GM18867 (cell line): ENCODE results near the gene NCAM2.
A peak's percentile ranks its signal among the peaks of the same experiment; 100 is the strongest.
"Not testable (repeated sequence)": the region's sequence is repeated elsewhere in the genome, so short reads cannot be mapped to it uniquely, and the experiment has no call there.

Experiments used
- ATAC-seq: cut with Tn5 transposase; IDR thresholded peaks from one replicate; pipeline ENCODE4 v1.9.1; 2021; ENCODE audit warnings: mild to moderate bottlenecking, moderate library complexity; ENCODE audit not compliant: unreplicated experiment

Gene NCAM2

DNA sequence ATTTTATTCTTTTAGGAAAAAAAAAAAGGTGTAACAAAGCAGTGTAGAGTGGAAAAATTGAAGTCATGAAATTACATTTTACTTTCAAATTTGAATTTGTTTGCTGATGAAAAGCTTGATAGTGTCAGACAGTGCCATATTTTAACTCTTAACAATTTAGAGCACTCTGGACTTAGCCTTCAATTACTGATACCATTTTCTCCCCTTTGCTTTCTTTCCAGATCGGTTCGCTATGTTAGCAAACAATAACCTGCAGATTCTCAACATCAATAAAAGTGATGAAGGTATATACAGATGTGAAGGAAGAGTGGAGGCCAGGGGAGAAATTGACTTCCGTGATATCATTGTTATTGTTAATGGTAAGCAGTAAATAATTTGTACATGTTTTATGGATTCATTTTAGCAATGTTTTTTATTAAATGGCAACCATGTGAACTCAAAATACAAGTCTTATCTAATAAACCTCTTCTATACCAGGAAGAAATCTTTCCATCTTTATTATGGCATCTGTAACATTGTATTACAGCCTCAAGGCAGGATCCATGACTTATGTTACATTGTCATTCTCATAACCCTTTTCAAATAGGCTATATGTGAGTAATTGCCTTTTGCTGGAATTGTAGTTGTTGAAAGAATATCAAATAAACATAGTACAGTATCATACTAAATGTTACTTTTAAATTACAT, 293.8 kb downstream of the NCAM2 start:
- no peak for ATAC-seq

DNA sequence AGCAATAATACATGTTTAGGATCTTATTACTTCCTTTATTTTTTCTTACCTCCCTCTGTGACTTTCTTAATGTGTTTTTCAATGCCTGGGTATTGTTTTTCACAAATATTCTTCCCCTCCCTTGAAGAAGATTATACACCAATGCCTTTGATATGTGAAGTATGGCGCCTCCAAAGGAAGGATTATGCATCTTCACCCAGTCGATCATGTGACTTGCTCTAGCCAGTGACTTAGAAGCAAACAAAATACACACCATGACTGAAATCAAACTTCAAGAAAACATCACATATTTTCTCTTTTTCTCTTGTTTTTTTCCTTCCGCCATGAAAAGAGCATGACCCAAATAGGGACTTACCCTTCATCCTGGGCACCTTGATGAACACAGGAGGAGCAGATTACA, 297.1 kb downstream of the NCAM2 start:
- ATAC-seq: no peak

DNA sequence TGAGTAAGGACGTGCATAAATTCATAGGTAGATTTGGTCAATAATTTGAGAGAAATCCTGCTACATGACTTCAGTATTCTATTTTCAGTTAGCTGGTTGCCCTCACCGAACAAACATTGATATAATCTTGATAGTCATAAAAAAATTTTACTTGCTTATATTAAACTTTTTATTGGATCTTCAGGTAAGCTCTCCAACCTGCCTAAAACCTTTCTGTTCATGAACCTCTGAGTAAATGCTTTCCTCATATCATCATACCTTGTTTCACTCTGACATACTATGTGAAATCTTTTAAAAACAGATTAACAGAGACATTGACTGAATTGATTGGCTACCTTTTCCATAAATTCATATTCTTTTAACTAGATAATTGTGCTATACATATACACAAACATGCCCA, 299.0 kb downstream of the NCAM2 start:
- ATAC-seq: no peak

DNA sequence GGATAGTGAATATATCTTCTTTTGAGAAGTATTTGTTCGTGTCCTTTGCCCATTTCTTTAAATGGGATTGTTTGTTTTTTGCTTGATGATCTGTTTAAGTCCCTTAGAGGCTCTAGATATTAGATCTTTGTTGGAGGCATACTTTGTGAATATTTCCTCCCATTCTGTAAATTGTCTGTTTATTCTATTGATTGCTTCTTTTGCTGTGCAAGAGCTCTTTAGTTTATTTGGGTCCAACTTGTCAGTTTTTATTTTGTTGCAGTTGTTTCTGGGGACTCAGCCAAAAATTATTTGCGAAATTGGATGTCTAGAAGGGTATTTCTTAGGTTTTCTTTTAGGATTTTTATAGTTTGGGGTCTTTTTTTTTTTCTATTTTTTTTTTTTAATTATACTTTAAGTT, 302.8 kb downstream of the NCAM2 start:
- ATAC-seq: no peak

DNA sequence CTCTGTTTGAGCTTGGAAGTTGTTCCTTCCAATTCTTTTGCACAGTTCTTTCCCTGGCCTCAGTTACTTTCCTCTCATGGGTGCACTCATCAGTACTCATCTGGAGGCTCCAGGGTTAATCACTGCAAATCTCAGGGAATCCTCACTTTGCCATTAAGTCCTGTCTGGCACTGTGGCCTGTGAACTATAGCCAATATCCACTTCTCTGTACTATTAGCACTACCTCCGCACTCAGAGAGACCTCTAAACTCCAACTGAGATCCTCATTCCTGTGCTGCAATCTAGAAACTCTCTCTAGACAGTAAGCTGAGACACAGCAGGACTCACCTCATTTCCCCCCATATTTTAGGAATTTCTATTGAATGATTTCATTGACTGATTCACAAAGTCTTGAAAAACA, 311.3 kb downstream of the NCAM2 start:
- ATAC-seq: no peak

DNA sequence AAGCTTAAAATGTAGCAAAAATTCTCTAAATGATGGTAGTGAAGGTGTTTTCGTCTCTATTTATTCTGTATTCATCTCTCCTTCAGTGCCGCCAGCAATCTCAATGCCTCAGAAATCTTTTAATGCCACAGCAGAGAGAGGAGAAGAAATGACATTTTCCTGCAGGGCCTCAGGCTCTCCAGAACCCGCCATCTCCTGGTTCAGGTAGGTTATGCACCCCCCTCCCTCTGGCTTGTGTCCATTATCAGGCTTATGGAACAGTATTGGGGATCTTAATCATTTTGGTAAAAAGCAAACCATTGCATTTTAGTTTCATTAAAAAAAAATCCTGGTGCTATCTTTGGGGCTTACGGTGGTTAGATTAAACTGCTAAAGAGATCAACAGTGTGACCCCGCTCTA, 326.1 kb downstream of the NCAM2 start:
- no peak for ATAC-seq

DNA sequence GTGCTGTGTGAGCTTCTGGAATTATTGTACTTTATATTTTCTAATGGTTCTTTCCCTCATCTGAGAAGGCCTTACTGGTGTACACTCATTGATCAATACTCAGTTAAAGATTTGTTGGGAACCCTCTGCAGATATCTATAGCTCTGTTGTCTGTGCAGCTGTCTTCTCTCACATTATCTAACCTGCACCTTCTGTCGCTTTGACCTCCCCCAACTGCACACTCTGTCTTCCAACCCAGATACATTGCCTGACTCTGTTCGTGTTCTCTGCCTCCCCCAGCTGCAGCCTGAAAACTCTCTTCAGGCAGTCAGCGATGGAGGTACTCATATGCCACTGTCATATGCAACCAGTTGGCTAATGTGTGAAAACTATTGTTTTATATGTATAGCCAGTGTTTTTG, 334.3 kb downstream of the NCAM2 start:
- ATAC-seq: no peak

DNA sequence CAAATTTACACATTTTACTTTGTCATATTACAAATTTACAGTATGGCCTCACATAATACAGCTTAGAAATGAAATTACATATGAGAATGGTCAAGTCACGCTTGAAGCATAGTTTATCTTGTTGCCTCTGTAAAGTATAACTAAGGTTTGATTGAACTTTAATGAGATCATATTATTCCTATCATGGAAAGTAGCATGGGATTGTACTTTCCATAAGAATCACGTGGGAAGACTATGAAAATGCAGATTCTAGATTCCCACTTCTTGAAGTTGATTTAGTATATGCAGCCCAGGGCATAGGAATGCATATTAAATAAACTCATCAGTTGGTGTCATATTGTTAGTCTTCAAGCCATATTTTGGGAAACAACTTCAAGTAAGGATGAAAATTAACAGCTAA, 342.8 kb downstream of the NCAM2 start:
- no peak for ATAC-seq

DNA sequence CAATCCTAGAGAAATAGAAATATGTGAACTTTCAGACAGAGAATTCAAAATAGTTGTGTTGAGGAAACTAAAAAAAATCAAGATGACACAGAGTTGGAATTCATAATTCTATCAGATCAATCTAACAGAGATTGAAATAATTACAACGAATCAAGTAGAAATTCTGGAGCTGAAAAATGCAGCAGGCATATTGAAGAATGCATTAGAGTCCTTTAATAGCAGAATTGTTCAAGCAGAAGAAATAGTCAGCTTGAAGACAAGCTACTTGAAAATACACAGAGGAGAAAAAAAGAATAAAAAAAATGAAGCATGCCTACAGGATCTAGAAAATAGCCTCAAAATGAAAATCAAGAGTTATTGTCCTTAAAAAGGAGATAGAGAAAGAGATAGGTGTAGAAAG, 347.1 kb downstream of the NCAM2 start:
- ATAC-seq: no peak

DNA sequence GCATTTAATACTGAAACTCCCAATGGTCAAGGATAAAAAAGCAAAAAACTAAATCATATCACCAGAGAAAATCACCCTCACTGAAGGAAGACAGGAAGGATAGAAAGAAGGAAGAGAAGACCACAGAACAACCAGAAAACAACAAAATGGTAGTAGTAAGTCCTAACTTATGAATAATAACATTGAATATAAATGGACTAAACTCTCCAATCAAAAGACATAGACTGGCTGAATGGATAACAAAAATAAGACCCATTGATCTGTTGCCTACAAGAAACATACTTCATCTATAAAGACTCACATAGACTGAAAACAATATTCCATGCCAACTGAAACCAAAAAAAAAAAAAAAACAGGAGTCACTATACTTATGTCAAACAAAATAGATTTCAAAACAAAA, 347.7 kb downstream of the NCAM2 start:
- no peak for ATAC-seq

DNA sequence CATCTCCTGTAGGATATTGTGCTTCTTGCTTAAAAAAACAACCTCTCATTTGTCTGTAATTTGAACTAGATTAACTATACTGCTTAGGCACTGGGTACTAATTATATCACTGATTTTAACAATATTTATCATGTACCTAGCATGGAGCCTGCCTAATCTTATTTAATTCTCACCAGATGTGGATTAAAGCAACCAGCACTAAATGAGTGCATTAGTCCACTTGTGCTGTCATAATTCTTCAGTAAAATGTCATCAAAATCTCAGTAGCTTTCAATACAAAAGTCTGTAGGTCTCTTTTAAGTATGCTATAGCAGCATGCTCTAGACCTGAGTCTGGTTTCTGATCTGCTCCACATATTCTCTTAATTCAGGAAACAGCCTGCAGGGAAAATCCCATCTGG, 368.1 kb downstream of the NCAM2 start:
- ATAC-seq: no peak

DNA sequence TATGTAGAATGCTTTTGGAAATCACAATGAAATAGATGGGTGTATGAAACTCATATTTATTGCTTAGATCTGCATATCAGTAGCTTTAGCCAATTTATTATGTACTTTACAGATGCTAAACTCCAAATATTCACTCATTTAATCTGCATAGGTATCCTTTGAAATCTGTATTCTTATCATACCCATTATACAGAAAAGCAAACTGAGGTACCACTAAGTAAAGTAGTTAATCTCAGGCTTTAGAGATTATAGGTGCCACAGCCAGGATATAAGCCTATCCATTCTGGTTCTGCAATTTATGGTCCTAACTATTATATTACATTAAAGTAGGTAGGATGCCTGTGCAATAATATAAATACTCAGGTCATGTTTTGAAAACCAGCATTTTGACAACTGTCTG, 369.4 kb downstream of the NCAM2 start:
- no peak for ATAC-seq

DNA sequence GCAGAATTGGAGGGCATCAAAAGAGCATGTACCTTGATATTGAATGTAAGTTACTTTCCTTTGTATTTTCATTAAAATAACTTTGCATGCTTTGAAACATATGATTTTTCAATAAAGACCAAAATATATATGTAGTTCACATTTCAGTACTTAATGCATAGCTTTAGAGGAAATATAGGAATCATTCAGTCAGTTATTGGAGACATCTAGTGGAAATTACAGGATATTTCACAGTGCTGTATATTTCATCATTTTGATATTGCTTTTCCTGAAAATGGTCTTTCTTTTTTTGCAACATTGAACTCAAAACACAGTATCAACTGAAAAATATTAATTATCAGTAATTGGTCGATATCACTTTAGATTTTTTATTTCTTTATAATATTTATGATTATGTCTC, 375.8 kb downstream of the NCAM2 start:
- ATAC-seq: no peak

DNA sequence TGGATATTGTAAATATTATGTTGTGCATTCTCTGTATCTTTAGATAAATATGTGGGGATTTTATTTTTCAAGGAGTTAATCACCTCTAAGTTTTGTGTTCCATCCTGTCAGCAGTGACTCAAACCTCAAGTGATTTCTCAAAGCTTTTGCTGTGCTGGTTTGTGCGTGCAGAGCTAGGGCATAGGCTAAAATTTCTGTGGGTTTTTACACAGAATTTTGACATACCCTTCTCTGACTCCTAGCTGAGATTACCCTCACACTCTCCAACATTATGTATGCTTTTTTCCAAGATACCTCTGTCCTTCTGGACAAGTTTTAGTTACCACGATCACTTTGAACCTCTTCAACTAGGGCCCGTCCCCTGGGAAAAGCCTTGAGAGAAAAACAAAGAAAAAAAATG, 384.9 kb downstream of the NCAM2 start:
- no peak for ATAC-seq

DNA sequence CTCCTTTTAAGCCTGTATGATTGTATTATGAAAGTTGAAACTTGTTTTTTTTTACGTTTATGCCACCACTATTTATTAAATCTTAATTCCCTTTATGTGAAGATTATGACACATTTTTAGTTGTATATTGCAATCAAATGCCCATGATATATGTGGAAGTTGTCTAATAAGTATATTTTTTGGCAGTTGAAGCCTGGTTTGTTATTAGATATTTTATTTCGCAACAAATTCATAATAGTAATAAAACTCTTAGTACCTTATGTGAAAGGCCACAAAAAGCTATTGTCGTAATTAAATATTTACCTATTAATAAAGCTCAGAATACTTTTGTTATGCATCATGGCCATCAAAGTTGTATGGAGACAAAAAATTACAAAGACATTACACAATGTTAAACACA, 386.8 kb downstream of the NCAM2 start:
- ATAC-seq: no peak

DNA sequence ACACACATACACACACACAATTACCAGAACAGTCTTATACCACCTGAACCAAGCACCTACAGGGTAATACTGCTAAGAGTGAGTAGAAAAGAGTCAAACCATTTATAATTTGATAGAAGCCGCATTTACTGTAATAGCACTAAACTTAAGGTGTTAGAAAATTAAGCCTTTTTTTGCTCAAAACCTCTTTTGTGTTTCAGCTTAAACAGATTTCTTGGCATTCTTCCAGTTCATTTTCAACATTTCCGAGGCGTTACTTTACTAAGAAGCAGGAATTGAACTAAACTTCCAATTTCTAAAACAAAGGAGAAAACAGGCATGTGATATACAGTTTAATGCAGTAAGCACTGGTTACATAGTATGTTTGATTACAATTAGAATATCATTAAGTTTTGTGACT, 387.2 kb downstream of the NCAM2 start:
- no peak for ATAC-seq

DNA sequence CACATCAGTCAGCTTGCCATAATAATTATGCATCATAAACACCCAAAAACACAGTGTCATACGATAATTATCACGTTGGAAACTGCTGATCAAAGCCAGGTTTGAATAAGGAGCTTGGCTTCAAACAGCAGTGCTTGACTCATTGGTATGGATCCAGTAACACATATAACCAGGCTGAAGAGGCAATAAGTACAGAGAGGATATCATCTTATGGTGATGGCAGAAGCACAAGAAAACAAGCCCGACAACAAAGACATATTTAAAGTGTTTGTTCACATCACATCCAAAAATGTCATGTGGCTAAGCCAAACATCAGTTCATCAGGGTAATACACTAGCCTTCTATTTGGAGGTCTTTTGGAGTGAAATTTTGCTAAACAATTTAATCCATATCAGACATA, 389.7 kb downstream of the NCAM2 start:
- no peak for ATAC-seq

DNA sequence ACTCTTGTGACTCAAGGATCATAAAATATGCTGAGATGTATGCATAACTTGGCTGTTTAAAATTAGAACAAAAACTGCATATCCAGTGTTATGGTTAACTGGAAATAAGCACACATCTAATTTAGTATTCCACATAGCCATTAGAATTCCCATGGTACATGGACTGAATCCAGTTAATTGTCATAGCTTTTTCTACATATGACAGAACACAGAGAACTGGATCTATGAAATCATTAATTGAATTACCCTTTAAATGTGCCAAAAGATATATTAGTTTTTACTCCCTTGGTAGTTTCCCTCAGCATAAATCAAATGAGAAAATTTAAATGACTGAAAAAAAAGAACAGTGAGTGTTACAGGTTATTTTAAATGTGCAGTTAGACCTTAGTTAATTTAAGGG, 395.9 kb downstream of the NCAM2 start:
- ATAC-seq: no peak

DNA sequence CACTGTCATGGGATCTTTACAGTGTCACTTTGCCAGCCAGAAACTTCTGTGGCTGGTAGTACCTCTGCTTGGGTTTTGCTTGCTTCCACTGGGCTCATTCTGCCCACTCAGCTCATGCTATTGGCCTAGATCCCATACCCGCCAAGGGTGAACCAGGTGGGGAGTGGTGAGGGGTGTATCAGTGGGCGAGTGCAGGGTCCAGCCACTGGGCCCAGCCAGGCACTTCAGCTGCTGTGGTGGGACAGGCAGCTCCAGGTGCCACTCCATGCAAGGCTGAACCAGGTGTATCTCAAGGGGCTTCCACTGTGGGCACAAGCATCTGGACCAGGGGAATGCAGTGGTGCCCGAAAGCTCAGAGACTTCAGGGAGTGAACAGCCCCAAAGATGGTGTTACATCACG, 398.2 kb downstream of the NCAM2 start:
- no peak for ATAC-seq

DNA sequence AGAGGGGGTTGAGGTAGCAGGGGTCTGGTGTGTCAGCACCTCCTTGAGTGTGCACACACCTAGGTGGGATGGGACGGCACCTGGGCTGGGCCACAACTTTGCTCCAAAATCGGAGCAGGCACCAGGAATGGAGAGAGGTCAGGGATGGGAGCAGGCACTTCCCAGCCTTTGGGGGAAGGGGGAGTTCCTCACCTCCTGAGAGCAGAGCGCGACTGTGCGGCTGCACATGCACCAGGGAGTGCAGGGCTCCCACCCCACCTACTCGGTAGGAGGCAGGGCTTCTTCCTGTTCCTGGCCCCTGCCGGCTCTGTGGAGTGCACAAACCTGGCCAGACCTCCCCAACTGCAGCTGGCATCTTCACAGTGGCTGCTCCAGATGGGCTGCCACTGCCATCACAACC, 399.3 kb downstream of the NCAM2 start:
- ATAC-seq: no peak

DNA sequence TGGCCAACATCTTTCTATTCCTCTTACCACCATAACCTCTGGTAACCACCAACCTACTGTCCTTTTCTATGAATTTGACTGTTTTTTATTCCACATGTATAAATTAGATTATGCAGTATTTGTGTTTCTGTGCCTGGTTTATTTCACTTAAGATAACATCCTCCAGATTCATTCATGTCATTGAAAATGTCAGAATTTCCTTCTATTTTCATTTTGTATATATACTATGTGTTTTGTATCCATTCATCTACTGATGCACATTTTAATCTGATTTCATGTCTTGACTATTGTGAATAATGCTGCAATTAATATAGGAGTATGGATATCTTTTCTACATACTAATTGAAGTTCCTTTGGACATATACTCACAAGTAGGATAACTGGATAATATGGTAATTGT, 403.2 kb downstream of the NCAM2 start:
- ATAC-seq: no peak

DNA sequence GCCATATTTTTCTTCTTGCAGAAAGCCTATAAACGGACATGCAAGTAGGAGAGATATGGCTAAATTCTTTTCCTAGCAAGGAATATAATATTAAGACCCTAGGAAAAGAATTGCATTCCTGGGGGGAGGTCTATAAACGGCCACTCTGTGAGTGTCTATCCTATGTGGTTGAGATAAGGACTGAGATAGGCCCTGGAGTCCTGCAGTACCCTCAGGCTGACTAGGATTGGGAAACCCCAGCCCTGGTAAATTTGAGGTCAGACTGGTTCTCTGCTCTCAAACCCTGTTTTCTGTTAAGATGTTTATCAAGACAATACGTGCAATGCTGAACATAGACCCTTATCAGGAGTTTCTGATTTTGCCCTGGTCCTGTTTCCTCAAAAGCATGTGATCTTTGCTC, 404.0 kb downstream of the NCAM2 start:
- not testable (repeated sequence) for ATAC-seq

DNA sequence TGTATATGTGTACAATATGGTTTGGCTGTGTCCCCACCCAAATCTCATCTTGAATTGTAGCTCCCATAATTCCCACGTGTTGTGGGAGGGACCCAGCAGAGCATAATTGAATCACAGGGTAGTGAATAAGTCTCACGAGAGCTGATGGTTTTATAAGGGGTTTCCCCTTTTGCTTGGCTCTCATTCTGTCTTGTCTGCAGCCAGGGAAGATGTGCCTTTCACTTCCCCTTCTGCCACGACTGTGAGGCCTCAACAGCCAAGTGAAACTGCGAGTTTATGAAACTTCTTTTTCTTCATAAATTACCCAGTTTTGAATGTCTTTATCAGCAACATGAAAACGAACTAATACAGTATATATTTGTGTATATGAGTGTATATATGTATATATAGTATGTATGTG, 406.1 kb downstream of the NCAM2 start:
- peak; percentile 61 for ATAC-seq

DNA sequence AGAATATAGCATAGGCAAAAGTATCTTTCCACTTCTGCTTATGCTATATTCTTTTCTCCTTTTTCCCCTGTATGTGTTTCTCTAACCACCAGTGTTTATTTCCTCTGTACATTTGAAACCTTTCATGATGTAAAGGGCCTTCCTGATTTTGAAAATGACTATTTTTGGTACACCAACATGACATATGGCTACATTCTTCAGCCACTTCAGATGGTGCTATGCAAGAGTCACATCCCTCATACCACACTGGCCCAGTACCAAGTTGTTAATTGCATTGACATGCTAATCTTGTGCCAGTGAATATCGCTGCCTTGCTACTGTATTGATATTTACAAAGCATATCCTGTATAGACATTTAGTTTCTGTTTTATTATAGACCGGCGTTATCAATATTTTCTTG, 408.7 kb downstream of the NCAM2 start:
- no peak for ATAC-seq
